Epidermal melanocyte (primary cell): Measurements from ENCODE around the gene BRSK1.

Source experiments
- DNase-seq: peaks from one replicate; pipeline ENCODE4 v3.0.0; 2011; ENCODE audit warnings: low spot score; ENCODE audit not compliant: insufficient read length

BRSK1 gene

DNA sequence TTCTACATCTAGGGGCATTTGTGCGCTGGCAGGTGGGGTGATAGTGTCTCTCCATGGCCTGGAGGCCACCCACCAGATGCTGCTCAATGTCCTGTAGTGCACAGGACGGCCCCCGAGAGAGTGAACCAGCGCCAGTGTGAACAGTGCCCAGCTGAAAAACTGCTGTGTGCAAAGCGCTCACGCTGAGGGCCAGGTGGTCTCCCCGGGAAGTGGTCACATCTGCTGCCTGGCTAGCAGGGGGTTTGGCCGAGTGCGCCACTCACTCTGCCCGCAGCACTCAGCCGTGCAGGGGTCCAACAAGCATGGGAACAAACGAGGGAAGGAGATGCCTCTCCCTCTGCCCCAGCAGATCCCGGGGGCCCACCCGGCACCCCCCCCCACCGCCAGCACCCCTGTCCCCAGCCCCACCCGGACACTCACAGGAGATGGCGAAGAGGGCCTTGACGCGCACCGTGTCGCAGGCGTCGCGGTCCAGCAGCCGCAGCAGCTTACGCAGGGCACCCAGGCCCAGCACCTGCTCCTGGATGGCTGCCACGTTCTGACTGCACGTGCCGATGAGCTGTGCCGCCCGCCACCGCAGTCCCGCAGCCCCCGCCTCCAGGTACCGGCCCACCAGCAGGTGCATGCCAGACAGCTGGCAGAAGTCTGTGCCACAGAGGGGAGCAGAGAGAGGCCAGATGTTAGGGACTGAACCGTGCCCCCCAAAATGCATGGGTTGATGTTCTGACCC is 9.7 kb upstream of the BRSK1 start:
- no peak for DNase-seq

DNA sequence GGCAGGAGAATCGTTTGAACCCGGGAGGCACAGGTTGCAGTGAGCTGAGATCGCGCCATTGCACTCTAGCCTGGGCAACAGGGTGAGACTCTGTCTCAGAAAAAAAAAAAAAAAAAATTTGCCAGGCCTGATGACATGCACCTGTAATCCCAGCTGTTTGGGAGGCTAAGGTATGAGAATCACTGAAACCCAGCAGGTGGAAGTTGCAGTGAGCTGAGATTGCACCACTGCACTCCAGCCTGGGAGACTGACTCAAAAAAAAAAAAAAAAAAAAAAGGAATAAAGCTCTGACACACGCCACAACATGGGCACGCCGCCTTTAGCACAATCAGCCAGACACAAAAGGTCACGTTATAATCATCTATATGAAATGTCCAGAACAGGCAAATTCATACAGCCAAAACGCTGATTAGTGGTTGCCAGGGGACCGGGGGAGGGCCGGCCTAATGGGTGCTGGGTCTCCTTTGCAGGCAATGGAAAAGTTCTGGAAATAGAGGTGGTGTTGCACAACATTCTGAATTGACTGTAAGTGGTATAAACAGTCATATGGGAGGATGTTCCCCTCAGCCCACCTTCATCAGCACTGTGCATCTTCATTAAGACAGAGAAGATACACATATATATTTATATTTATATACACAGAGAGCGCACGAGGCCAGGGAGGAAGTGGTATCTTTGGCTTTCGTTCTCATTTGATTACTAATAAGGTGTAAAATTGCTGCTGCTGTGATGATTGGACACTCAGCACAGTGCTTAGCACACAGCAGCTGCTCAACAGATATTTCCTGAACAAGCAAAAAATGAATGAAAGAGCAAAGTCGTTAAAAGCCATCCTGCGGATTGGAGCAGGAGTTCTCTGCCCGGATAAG is 7.7 kb upstream of the BRSK1 start:
- no peak for DNase-seq

GRCh38 chr19:55276720-55277430 is 6.9 kb upstream of the BRSK1 start:
- no peak for DNase-seq

- DNase-seq: no peak
Measured at GRCh38 chr19:55277494-55277893, 6.3 kb upstream of the BRSK1 start.

DNA sequence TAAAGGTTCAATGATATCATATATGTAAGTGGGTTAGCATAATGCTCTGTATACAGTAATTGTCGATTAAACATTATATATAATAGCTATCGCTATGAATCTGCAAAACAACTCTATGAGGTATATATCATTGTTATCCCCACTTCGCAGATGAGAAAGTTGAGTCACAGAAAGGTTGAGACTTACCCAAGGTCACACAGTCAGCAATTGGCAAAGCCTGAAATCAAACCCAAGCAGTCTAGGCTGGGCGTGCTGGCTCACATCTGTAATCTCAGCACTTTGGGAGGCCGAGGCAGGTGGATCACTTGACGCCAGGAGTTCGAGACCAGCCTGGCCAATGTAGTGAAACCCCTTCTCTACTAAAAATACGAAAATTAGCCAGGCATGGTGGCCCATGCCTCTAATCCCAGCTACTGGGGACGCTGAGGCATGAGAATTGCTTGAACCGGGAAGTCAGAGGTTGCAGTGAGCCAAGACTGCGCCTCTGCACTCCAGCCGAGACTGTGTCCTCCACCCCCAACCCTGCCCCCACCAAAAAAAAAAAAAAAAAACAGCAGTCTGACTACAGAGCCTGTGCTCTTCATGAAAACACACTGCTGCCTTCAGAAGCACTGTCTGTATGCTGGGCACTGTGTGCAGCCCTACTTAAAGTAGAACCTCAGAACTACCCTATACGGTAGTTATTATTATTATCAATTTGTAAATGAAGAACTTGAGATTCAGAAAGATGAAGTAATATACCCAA is 5.2 kb upstream of the BRSK1 start:
- DNase-seq: no peak

- DNase-seq: no peak
Measured at GRCh38 chr19:55279340-55279739, 4.5 kb upstream of the BRSK1 start.

DNA sequence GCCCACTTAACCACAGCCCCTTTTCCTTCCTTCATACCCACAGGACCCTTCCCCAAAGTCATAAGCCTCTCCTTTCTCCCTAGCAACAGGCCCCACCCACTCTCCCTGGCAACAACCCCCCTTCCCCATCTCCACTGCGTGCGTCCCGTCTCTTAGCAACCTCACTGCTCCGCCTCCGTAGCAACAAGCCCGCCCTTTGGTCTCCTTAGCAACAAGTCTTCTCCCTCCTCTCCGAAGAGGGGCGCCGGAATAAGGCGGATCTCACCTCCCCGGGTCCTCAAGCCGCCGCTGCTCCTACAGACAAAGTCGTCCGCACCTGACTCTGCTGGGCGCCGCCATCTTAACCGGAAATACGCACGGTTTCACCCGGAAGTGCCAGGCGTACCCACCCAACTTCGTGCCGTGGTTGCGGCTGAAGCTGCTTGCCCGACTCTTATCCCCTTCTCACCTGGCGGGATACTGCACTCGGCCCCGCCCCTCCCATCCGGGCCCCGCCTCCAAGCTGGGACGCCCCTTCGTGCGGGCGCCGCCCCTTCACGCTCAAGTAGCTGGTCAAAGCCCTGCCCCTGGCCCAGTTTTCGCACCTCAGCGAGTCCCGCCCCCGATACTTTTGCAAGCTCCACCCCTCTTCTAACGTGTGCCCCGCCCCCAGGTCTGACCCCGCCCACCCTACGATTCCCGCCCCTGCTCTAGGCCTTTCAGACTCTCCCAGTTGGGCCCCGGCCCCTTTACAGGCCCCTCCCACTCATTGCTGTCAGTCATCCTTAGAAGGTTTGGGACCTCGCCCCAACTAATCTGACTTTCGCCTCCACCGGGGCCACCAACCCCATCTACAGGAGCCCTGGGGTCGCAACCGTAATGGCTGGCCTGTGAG is 3.8 kb upstream of the BRSK1 start, which contains the start of gene HSPBP1:
HSPBP1 (minus strand) TSS at position 341 of the 874 bp plus-strand sequence. CDS start 502 bp downstream, outside the sequence.
- peak; percentile 85 for DNase-seq

DNA sequence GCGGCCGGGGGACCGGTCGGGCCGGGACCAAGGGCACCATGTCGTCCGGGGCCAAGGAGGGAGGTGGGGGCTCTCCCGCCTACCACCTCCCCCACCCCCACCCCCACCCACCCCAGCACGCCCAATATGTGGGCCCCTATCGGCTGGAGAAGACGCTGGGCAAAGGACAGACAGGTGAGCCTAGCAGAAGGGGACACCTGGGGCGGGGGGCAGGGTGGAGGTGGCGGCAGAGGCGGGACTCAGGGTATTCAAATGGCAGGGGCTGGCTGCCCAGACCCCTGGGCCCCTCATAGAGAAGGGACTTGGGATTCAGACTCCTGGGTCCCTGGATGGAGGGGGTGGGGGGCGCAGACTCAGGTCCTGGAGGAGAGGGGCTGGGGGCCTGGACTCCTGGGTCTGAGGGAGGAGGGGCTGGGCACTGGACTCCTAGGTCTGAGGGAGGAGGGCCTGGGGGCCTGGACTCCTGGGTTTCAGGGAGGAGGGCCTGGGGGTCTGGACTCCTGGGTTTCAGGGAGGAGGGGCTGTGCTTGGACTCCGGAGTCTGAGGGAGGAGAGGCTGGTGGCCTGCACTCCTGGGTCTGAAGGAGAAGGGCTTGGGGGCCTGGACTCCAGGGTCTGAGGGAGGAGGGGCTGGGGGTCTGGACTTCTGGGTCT is 735 bp downstream of the BRSK1 start:
- no peak for DNase-seq

- no peak for DNase-seq
Measured at GRCh38 chr19:55285229-55285890, 1.6 kb downstream of the BRSK1 start.

GRCh38 chr19:55287361-55288079 is 3.7 kb downstream of the BRSK1 start:
- DNase-seq: no peak

- no peak for DNase-seq
Measured at GRCh38 chr19:55289117-55289796, 5.5 kb downstream of the BRSK1 start.

GRCh38 chr19:55297267-55297666 is 13.5 kb downstream of the BRSK1 start:
- DNase-seq: no peak

DNA sequence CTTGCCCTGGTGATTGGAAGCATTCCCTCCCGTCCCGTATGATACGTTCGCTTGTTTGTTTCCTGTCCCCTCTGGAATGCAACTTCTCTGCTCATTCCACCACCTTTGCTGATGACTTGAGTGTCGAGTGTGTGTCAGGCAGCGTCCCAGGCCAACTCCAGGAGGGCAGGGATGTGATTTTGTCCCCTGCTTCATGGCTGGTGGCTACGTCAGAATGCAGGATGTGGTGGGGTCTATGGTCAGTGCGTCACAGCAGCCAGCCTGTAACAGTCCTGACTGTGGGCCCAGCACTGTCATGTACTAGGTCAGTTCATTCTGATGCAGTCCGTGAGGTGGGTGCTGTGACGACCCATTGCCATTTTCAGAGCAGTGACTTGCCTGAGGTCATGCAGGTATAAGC is 16.2 kb downstream of the BRSK1 start:
- DNase-seq: peak; percentile 5

DNA sequence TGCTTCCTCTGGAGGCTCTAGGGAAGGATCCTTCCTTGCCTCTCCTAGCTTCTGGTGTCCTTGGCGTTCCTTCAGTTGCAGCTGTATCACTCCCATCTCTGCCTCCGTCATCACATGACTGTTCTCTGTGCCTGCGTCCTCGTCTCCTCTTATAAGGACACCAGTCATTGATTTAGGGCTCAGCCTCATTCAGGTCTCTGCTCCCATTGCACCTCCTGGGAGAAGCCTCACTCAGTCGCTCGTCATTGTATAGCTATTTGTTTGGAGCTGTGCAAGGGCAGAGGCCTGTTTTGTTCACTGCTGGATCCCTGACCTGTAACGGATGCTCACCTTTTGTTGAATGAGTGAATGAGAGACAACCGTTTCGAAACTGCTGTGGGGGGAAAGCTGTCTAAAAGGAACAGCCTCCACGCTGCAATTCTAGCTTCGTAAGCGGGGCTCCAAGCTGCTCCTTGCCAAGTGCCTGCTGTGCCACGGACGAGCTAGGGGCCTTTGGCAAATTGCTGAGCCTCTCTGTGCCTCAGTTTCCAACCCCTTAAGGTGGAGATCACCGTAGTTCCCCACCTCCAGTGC is 17.2 kb downstream of the BRSK1 start:
- DNase-seq: no peak

- peak; percentile 100 for DNase-seq
Measured at GRCh38 chr19:55301459-55302317, 17.9 kb downstream of the BRSK1 start.

- peak; percentile 5 for DNase-seq
Measured at GRCh38 chr19:55302318-55302703, 18.5 kb downstream of the BRSK1 start.

GRCh38 chr19:55303477-55303876 is 19.7 kb downstream of the BRSK1 start:
- peak; percentile 9 for DNase-seq
